GM19372 (cell line): Measurements from ENCODE around the gene PDCD11.
"Not testable (repeated sequence)": the region's sequence is repeated elsewhere in the genome, so short reads cannot be mapped to it uniquely, and the experiment has no call there.

ENCODE experiments used
- ATAC-seq: cut with Tn5 transposase; IDR thresholded peaks from one replicate; pipeline ENCODE4 v1.9.1; 2021; ENCODE audit warnings: mild to moderate bottlenecking, low read depth, moderate library complexity; ENCODE audit not compliant: unreplicated experiment

Gene PDCD11

DNA sequence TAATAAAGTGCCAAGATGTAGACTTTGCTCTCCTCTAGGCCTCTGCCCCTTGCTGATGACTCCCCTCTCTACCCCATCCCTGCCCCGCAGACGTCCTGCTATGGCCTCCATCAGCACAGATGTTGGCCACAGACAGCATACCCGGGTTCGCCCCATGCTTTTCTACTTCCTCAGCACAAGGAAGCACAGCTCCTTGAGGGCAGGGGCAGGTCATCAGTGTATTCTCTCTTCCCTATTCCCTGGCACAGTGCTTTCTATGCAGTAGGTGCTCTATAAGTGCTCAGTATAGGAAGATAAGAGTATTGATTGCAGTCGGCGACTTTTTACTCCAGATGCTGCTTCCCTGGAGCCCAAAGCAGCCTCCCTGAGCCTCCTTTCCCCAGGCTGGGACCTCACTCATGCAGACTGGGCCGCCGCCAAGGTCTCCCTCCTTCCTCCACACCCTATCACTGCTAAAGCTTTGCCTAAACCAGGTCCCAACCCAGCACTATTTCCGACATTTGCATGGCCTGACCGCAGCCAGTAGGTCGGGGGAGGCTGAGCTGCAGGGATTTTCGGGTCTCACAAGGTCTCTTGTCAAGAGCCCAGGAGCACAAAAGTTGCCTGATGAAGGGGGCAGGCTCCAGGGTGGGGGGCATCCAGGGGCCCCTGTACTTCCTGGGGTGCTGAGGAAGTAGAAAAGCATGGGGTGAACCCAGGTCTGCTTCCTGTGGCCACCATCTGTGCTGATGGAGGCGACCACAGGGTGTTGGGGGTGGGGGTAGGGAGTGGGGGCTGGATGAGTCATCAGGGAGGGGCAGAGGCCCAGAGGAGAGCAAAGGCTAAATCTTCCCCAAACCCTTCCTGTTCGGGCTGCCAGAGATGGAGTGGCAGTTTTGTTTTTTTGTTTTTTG lies 74.6 kb downstream of the PDCD11 start:
- peak; percentile 65 for ATAC-seq

GRCh38 chr10:103472005-103472404 lies 75.6 kb downstream of the PDCD11 start:
- no peak for ATAC-seq

- no peak for ATAC-seq
Measured at GRCh38 chr10:103473261-103473671, 76.8 kb downstream of the PDCD11 start.

- ATAC-seq, result no peak
Measured at GRCh38 chr10:103474077-103474476, 77.7 kb downstream of the PDCD11 start.

GRCh38 chr10:103475437-103475836 lies 79.0 kb downstream of the PDCD11 start:
- no peak for ATAC-seq

DNA sequence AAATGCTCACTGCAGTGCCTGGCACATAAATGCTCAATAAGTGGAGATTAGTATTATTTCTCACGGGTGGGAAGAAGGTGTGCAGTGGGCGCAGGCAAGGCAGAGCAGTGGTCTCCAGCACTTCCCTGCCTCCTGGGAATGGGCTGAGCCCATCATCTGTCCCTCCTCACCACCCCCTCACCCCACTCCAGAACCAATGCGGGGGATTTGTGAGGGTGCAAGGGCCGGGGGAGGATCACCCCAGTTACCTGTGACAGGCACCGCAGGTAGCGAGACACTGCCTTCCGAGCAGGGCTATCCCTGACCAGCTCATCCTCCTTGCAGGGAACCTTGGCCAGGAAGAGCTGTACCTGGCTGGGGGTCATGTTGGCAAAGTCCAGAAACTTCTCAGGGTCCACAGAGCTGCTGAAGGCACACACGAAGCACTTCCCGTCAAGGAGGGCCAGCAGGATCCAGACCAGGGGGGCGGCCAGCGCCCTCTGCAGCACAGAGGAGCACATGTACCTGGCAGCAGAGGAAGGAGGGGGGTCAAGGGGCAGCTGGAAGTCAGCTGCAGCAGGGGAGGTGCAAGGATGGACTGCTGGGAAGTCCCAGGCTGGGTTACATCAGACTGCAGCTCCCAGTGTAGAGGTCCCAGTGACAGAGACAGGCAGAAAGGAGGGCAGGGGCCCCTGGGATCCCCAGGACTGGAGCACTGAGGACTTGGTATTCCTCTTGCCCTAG lies 79.8 kb downstream of the PDCD11 start:
- no peak for ATAC-seq

- ATAC-seq, result no peak
Measured at GRCh38 chr10:103478671-103479070, 82.2 kb downstream of the PDCD11 start.

DNA sequence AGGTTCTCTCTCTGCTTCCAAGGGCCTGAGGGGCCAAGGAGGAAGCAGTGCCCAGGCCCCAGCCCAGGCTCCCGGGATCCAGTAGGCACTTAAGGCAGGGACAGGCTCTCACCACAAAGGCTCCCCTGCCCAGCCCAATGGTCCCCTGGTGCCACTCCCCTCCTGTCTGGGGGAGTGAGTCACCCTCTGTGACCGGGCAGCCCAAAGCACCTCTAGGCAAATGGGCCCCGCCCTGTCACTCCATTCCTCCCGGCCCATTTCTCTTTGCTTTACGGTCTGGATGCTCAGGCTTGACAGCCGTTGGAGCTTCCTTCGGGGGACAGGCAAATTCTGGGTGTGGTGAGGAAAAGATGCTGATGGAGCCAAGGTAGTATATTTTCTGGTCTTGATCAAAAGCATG lies 82.7 kb downstream of the PDCD11 start, which contains the start of gene CALHM3:
Gene CALHM3 (minus strand): TSS at position 106 of the 400 bp plus-strand sequence. CDS start 208 bp downstream, outside the sequence.
- no peak for ATAC-seq

- no peak for ATAC-seq
Measured at GRCh38 chr10:103480521-103480920, 84.1 kb downstream of the PDCD11 start.

GRCh38 chr10:103481974-103482531 lies 85.6 kb downstream of the PDCD11 start:
- no peak for ATAC-seq

- not testable (repeated sequence) for ATAC-seq
Measured at GRCh38 chr10:103486635-103487409, 90.4 kb downstream of the PDCD11 start.

DNA sequence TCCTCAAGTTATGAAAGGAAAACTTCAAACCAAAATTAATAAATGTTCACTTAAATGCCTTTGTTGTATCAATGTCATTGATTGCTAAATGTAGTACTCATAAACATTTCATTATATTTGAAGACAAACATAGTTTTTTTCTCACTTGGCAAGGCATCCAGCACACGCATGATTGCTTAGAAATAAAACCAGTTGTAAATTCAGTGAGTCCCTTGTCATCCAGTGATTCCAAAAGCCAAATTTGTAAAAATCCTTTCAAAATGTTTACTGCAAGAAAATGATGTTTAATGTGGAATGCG lies 90.9 kb downstream of the PDCD11 start:
- ATAC-seq, result no peak

DNA sequence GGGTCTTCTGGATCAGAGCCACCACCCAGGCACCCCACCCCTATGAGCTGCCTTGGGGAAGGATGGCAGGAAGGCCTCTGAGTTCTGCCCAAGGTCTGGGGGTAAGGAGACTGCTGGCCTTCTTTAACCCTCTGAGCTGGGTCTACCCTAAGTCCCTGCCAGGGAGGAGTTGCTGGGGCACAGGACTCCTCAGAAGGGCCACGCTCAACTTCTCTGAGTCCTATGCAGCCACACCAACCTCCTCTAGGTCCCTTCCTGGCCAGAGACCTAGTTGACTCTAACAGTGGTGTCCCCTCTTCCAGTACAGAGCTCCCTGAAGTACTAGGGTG lies 94.5 kb downstream of the PDCD11 start:
- ATAC-seq, result peak; percentile 14

GRCh38 chr10:103491729-103492364 lies 95.4 kb downstream of the PDCD11 start:
- no peak for ATAC-seq

DNA sequence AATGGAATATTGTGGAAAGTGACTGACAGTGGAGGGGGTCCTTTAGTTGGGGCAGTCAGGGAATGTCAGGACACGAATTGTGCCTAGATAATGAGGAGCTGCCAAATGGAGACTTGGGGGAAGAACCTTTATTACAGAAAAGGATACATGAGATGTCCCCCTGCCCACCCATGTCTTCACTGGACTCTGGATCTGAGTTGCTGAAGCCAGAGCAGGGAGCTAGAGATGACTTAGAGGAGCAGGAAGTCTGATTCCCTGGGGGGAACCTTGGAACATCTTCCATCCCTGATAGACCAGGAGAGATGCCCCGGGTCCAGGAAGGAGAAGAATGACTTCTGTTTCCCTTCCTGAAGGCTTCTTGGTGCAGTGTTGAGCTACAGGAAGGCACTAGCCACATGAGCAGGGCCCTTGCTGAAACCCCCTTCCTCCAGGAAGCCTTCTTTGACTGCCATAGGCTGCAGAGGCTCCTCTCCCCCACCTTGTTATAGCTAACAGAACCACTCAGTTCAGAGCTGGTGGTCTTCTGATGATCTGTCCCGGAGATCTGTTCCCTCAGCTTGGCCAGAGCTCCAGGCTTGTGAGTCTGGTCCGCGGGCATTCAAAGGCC lies 96.3 kb downstream of the PDCD11 start:
- ATAC-seq, result no peak

GRCh38 chr10:103493362-103493915 lies 97.0 kb downstream of the PDCD11 start, which contains the start of gene NEURL1:
TSS of gene NEURL1 (plus strand) at chr10:103493705. CDS start at chr10:103494388, 683 bp downstream.
- ATAC-seq, result no peak

- no peak for ATAC-seq
Measured at GRCh38 chr10:103493916-103494877, 97.8 kb downstream of the PDCD11 start.

- ATAC-seq, result no peak
Measured at GRCh38 chr10:103495321-103495720, 98.9 kb downstream of the PDCD11 start.
